BJ (cell line): ENCODE data around the gene TSSK2. TPM values are rescaled to one million over a fixed set of nuclear protein-coding genes. Genes with fewer than 3 reads are reported as not detected.
"Not testable (repeated sequence)": the region's sequence is repeated elsewhere in the genome, so short reads cannot be mapped to it uniquely, and the experiment has no call there.

Experiments
- CTCF ChIA-PET: fragments of 350-600 bp; formaldehyde crosslinking; extraction: SDS; loops from one replicate; lab custom pipeline; 2021; ENCODE audit warnings: antibody characterized with exemption, inconsistent platforms; lab: Yijun Ruan, JAX
- POLR2A ChIA-PET: fragments of 300-600 bp; sonication (Branson Sonifier 250); formaldehyde crosslinking; extraction: SDS; loops from one replicate; lab custom pipeline; 2021; ENCODE audit warnings: antibody characterized with exemption; lab: Charles Lee
- DNase-seq: peaks from one replicate; pipeline ENCODE4 v3.0.0-alpha.2; 2011; ENCODE audit warnings: low read depth
- H3K27me3 ChIP-seq: 2 replicates; pipeline ENCODE4 v1.6.0; 2011; ENCODE audit warnings: low read length; ENCODE audit not compliant: control insufficient read depth, insufficient read depth
- H3K36me3 ChIP-seq: 2 replicates; pipeline ENCODE4 v1.5.1; 2011; ENCODE audit warnings: low read length; ENCODE audit not compliant: control insufficient read depth, insufficient read depth
- H3K4me3 ChIP-seq: 2 replicates; pipeline ENCODE4 v1.5.1; 2011; ENCODE audit warnings: low read depth, mild to moderate bottlenecking, control low read depth, low read length
- CTCF ChIP-seq: IDR thresholded peaks from 2 replicates; pipeline ENCODE4 v1.5.1; 2011; ENCODE audit warnings: low read depth, mild to moderate bottlenecking, control low read depth, inconsistent platforms, low read length, moderate library complexity; ENCODE audit not compliant: insufficient read depth
- polyA plus RNA-seq: library from polyadenylated mRNA; depleted of rRNA; stranded (reverse); fragments of >200 nt; gene quantifications from 2 replicates; pipeline ENCODE4 v1.2.3, GENCODE V29; 2011

The TSSK2 gene
- polyA plus RNA-seq, 1 experiment, result not detected

- Histone ChIP-seq H3K36me3 (no peaks in the 10 kb centered on the region), H3K4me3 (no peak overlapping the region), H3K27me3 (peaks cover 42% of the 10 kb centered on the region)
- POLR2A ChIA-PET, result no interaction called here
- CTCF ChIA-PET, result no interaction called here
- no peak for DNase-seq
- no peak for TF ChIP-seq CTCF
Observed at GRCh38 chr22:19150482-19151328, 19.6 kb downstream of the TSSK2 start.

GRCh38 chr22:19151329-19152191 is 20.5 kb downstream of the TSSK2 start:
- H3K4me3 ChIP-seq, result no peak overlapping the region
- no peaks in the 10 kb centered on the region for H3K36me3 ChIP-seq
- peaks cover 42% of the 10 kb centered on the region for H3K27me3 ChIP-seq
- ChIA-PET CTCF (no interaction called here), POLR2A (no interaction called here)
- DNase-seq, result no peak
- TF ChIP-seq CTCF, result no peak

GRCh38 chr22:19152942-19153883 is 22.1 kb downstream of the TSSK2 start:
- no peak overlapping the region for H3K4me3 ChIP-seq
- H3K36me3 ChIP-seq, result no peaks in the 10 kb centered on the region
- no peak for TF ChIP-seq CTCF
- DNase-seq, result no peak
- ChIA-PET POLR2A (no interaction called here), CTCF (interaction anchor here (2.9 kb wide), 1 partner anchor 8 kb away, joined by 14 read pairs; the partner anchor contains the start of gene ESS2)
- H3K27me3 ChIP-seq, result peaks cover 28% of the 10 kb centered on the region

- DNase-seq, POLR2A ChIA-PET, H3K36me3 ChIP-seq, H3K4me3 ChIP-seq: not testable (repeated sequence)
- CTCF ChIA-PET, result interaction anchor here (0.6 kb wide), 1 partner anchor 24 kb away, joined by 3 read pairs; no protein-coding TSS in a partner anchor
- peaks cover 12% of the 10 kb centered on the region for H3K27me3 ChIP-seq
Observed at GRCh38 chr22:19156109-19156508, 25.0 kb downstream of the TSSK2 start.

GRCh38 chr22:19158649-19159048 is 27.5 kb downstream of the TSSK2 start:
- POLR2A ChIA-PET, DNase-seq, H3K27me3 ChIP-seq, H3K36me3 ChIP-seq, H3K4me3 ChIP-seq: not testable (repeated sequence)
- CTCF ChIA-PET, result interaction anchor here (1.5 kb wide), 1 partner anchor 14 kb away, joined by 4 read pairs; the partner anchor contains the start of gene ESS2
